ENCODE measurements around the gene GFI1B.
"Not testable (repeated sequence)": the region's sequence is repeated elsewhere in the genome, so short reads cannot be mapped to it uniquely, and the experiment has no call there.

Gene GFI1B

GRCh38 chr9:132970324-132971062 lies 8.0 kb upstream of the GFI1B start:
- DNase-seq = no peak

GRCh38 chr9:132973166-132973565 lies 5.3 kb upstream of the GFI1B start:
- DNase-seq = no peak

- DNase-seq = no peak
These were observed 4.8 kb upstream of the GFI1B start for GRCh38 chr9:132973713-132974112.

GRCh38 chr9:132975961-132976360 lies 2.5 kb upstream of the GFI1B start:
- no peak for DNase-seq

- no peak for DNase-seq
These were observed 1.9 kb upstream of the GFI1B start for GRCh38 chr9:132976571-132976970.

GRCh38 chr9:132978112-132978450 lies 413 bp upstream of the GFI1B start:
- no peak for DNase-seq

GRCh38 chr9:132980157-132980556 lies 1.7 kb downstream of the GFI1B start:
- no peak for DNase-seq

- DNase-seq = no peak
These were observed 4.0 kb downstream of the GFI1B start for GRCh38 chr9:132982458-132982857.

- no peak for DNase-seq
These were observed 5.2 kb downstream of the GFI1B start for GRCh38 chr9:132983491-132984201.

- no peak for DNase-seq
These were observed 5.9 kb downstream of the GFI1B start for GRCh38 chr9:132984202-132985070.

- no peak for DNase-seq
These were observed 6.5 kb downstream of the GFI1B start for GRCh38 chr9:132985071-132985350.

- no peak for DNase-seq
These were observed 7.0 kb downstream of the GFI1B start for GRCh38 chr9:132985489-132985888.

- no peak for DNase-seq
These were observed 7.6 kb downstream of the GFI1B start for GRCh38 chr9:132986114-132986513.

GRCh38 chr9:132986640-132987620 lies 8.4 kb downstream of the GFI1B start:
- no peak for DNase-seq

- no peak for DNase-seq
These were observed 9.9 kb downstream of the GFI1B start for GRCh38 chr9:132988244-132989013.

- DNase-seq = no peak
These were observed 10.5 kb downstream of the GFI1B start for GRCh38 chr9:132989014-132989310.

GRCh38 chr9:132989414-132989996 lies 11.0 kb downstream of the GFI1B start:
- no peak for DNase-seq

- not testable (repeated sequence) for DNase-seq
These were observed 11.6 kb downstream of the GFI1B start for GRCh38 chr9:132989998-132990557.

GRCh38 chr9:132990781-132991180 lies 12.3 kb downstream of the GFI1B start:
- no peak for DNase-seq

GRCh38 chr9:132991351-132992300 lies 13.1 kb downstream of the GFI1B start:
- no peak for DNase-seq
